Measurements from ENCODE around the gene KCNJ5.

KCNJ5 gene

GRCh38 chr11:128963744-128964325 is 72.7 kb downstream of the KCNJ5 start:
- H3K27me3 Mint-ChIP-seq (ENCODE audit: low read depth, poor library complexity) = peaks cover 2% of the 10 kb centered on the region
- no peak for DNase-seq
- H3K36me3 Mint-ChIP-seq (ENCODE audit: low read depth) = peaks cover 5% of the 10 kb centered on the region
- no peak overlapping the region for H3K27ac Mint-ChIP-seq
- H3K9me3 Mint-ChIP-seq = no peaks in the 10 kb centered on the region
- TF ChIP-seq CTCF (IDR thresholded peaks at IDR 0.05) = no peak
- H3K4me3 Mint-ChIP-seq = no peak overlapping the region
- peaks cover 17% of the 10 kb centered on the region for H3K4me1 Mint-ChIP-seq

DNA sequence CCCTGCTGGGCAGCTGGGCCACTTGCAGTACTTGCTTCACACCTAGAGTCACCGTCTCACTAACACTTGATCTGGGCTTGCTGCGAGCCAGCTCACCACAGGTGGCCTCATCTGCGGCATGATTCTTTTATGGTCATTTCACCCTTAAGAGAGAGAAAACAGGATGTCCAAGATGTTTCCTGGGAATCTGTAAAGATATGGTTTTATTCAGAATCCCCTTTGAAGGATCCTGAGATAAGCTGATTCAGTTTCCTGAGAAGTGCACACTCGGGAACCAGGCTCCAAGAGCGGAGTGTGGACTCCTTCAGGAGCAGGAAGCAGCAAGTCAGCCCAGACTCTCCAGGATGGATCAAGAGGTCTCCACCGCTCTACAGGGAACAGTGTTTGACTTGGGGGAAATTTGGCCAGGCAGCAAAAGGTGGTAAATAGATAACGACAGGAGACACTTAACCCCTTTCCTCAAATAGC is 73.3 kb downstream of the KCNJ5 start:
- Mint-ChIP-seq H3K9me3 (no peaks in the 10 kb centered on the region), H3K4me1 (peaks cover 17% of the 10 kb centered on the region), H3K27me3 (ENCODE audit: low read depth, poor library complexity) (no peaks in the 10 kb centered on the region), H3K4me3 (no peak overlapping the region), H3K36me3 (ENCODE audit: low read depth) (peaks cover 10% of the 10 kb centered on the region), H3K27ac (no peak overlapping the region)
- DNase-seq = no peak
- TF ChIP-seq CTCF (IDR thresholded peaks at IDR 0.05) = no peak

GRCh38 chr11:128965485-128965884 is 74.3 kb downstream of the KCNJ5 start:
- H3K27me3 Mint-ChIP-seq (ENCODE audit: low read depth, poor library complexity) = no peaks in the 10 kb centered on the region
- TF ChIP-seq CTCF (IDR thresholded peaks at IDR 0.05) = no peak
- no peak overlapping the region for H3K4me3 Mint-ChIP-seq
- H3K9me3 Mint-ChIP-seq = no peaks in the 10 kb centered on the region
- no peak overlapping the region for H3K27ac Mint-ChIP-seq
- peaks cover 17% of the 10 kb centered on the region for H3K4me1 Mint-ChIP-seq
- peaks cover 20% of the 10 kb centered on the region for H3K36me3 Mint-ChIP-seq (ENCODE audit: low read depth)
- no peak for DNase-seq

DNA sequence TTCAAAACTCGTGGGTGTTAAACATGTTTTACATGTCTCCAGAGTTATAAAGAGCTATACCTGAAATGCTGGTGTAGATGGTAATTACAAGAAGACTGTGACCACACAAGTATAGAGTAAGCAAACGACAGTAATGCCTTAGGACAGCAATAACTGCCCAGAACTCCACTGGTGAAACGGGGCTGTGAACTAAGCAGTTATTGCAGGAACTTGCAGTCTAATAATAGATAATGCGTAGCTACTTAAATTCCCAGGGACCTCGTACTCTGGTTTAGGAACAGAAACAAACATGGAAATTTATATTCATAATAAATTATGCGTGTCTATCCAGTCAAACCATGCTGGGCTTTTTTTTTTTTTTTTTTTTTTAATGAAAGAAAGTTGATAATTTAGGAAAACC is 76.4 kb downstream of the KCNJ5 start:
- Mint-ChIP-seq H3K27ac (no peak overlapping the region), H3K9me3 (no peaks in the 10 kb centered on the region), H3K27me3 (ENCODE audit: low read depth, poor library complexity) (no peaks in the 10 kb centered on the region), H3K36me3 (ENCODE audit: low read depth) (peaks cover 28% of the 10 kb centered on the region), H3K4me1 (peaks cover 22% of the 10 kb centered on the region), H3K4me3 (no peak overlapping the region)
- no peak for TF ChIP-seq CTCF (IDR thresholded peaks at IDR 0.05)
- DNase-seq = no peak

- H3K27me3 Mint-ChIP-seq (ENCODE audit: low read depth, poor library complexity) = no peaks in the 10 kb centered on the region
- H3K9me3 Mint-ChIP-seq = no peaks in the 10 kb centered on the region
- no peak overlapping the region for H3K4me3 Mint-ChIP-seq
- no peak for TF ChIP-seq CTCF (IDR thresholded peaks at IDR 0.05)
- peaks cover 40% of the 10 kb centered on the region for H3K36me3 Mint-ChIP-seq (ENCODE audit: low read depth)
- peaks cover 23% of the 10 kb centered on the region for H3K4me1 Mint-ChIP-seq
- H3K27ac Mint-ChIP-seq = no peak overlapping the region
- DNase-seq = no peak
Measured at GRCh38 chr11:128968916-128969315, 77.8 kb downstream of the KCNJ5 start.

Data from nephron progenitor cell (in vitro differentiated cells).